ENCODE data around the gene ATP9B. TPM values are rescaled to one million over a fixed set of nuclear protein-coding genes. Genes with fewer than 3 reads are reported as not detected.

The ATP9B gene
- total RNA-seq, 3 donors from 2014 or later (not counting 1 experiment from before 2014, with no cell fraction given), result 66.0 to 78.9 (median 68.0) TPM

- no peak overlapping the region for H3K4me3 Mint-ChIP-seq
- H3K4me1 Mint-ChIP-seq, result peaks cover 0 to 8% of the 10 kb centered on the region in 2 donors
- H3K27ac Mint-ChIP-seq, result no peak overlapping the region
- H3K27ac ChIP-seq (ENCODE audit: low read length), result no peak overlapping the region
- no peak overlapping the region for H3K4me3 ChIP-seq (ENCODE audit: low read length)
- peaks cover 4% of the 10 kb centered on the region for H3K36me3 ChIP-seq (ENCODE audit: control insufficient read depth, insufficient read depth, low read length)
- intact Hi-C loops (cut with micrococcal nuclease), result no loop called here
- H3K9me3 Mint-ChIP-seq, result no peaks in the 10 kb centered on the region
- H3K36me3 Mint-ChIP-seq, result peaks cover 6% of the 10 kb centered on the region
- WGBS (ENCODE audit: insufficient coverage), result 50% methylated on average over 1 of the region's 2 CpGs
- ATAC-seq (no peak), DNase-seq (no peak)
- H3K27me3 ChIP-seq (ENCODE audit: control insufficient read depth, insufficient read depth, low read length), result no peaks in the 10 kb centered on the region
- H3K27me3 Mint-ChIP-seq (ENCODE audit: low read depth in 2 of 2), result no peaks in the 10 kb centered on the region
- H3K4me1 ChIP-seq (ENCODE audit: control insufficient read depth, insufficient read depth, low read length), result no peaks in the 10 kb centered on the region
- no peaks in the 10 kb centered on the region for H3K9me3 ChIP-seq (ENCODE audit: control insufficient read depth, insufficient read depth, low read length)
- no peak for TF ChIP-seq CTCF (IDR thresholded peaks at IDR 0.05)
Measured at GRCh38 chr18:79121746-79122474, 52.7 kb downstream of the ATP9B start.

GRCh38 chr18:79123948-79124347 is 54.8 kb downstream of the ATP9B start:
- Histone ChIP-seq H3K9me3 (ENCODE audit: control insufficient read depth, insufficient read depth, low read length) (no peaks in the 10 kb centered on the region), H3K27ac (ENCODE audit: low read length) (no peak overlapping the region), H3K36me3 (ENCODE audit: control insufficient read depth, insufficient read depth, low read length) (peaks cover 12% of the 10 kb centered on the region), H3K4me1 (ENCODE audit: control insufficient read depth, insufficient read depth, low read length) (no peaks in the 10 kb centered on the region), H3K27me3 (ENCODE audit: control insufficient read depth, insufficient read depth, low read length) (no peaks in the 10 kb centered on the region), H3K4me3 (ENCODE audit: low read length) (no peak overlapping the region)
- Mint-ChIP-seq H3K27ac (no peak overlapping the region), H3K4me1 (peaks cover 0 to 8% of the 10 kb centered on the region in 2 donors), H3K27me3 (ENCODE audit: low read depth in 2 of 2) (no peaks in the 10 kb centered on the region), H3K36me3 (peaks cover 6% of the 10 kb centered on the region), H3K9me3 (no peaks in the 10 kb centered on the region), H3K4me3 (no peak overlapping the region)
- DNase-seq (no peak), ATAC-seq (no peak)
- intact Hi-C loops (cut with micrococcal nuclease), result no loop called here
- whole genome bisulfite sequencing (ENCODE audit: insufficient coverage), result no CpG with 5 or more reads among the region's 2 CpGs
- TF ChIP-seq CTCF (IDR thresholded peaks at IDR 0.05), result no peak

DNA sequence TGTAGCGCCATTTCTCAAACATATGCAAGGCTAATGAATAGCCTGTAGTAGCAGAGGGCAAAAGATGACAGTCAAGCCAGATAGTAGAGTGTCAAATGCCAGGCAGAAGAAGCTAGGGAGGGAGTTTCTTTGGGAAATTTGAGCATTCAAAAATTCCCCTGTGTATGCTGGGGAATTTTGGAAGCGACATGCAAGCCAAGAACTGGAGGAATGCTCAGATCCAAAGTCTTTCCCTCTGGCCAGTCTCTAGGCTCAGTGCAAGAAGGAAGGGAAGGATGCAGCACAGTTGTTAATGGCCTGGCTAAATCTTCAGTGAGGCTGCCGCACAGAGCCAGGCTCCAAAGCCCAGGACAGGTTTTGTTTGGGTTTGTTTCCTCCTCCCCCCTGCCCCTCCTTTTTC is 59.9 kb downstream of the ATP9B start:
- peaks cover 11% of the 10 kb centered on the region for H3K36me3 ChIP-seq (ENCODE audit: control insufficient read depth, insufficient read depth, low read length)
- H3K27me3 Mint-ChIP-seq (ENCODE audit: low read depth in 2 of 2), result no peaks in the 10 kb centered on the region
- H3K9me3 Mint-ChIP-seq, result no peaks in the 10 kb centered on the region
- WGBS (ENCODE audit: insufficient coverage), result 98% methylated on average over 2 of the region's 3 CpGs
- H3K4me1 Mint-ChIP-seq, result peaks cover 0 to 8% of the 10 kb centered on the region in 2 donors
- no peak overlapping the region for H3K4me3 Mint-ChIP-seq
- ATAC-seq (no peak), DNase-seq (no peak)
- no peak overlapping the region for H3K27ac ChIP-seq (ENCODE audit: low read length)
- intact Hi-C loops (cut with micrococcal nuclease), result no loop called here
- no peak for TF ChIP-seq CTCF (IDR thresholded peaks at IDR 0.05)
- H3K27ac Mint-ChIP-seq, result no peak overlapping the region
- H3K36me3 Mint-ChIP-seq, result no peaks in the 10 kb centered on the region
- H3K4me3 ChIP-seq (ENCODE audit: low read length), result no peak overlapping the region
- H3K9me3 ChIP-seq (ENCODE audit: control insufficient read depth, insufficient read depth, low read length), result no peaks in the 10 kb centered on the region
- H3K4me1 ChIP-seq (ENCODE audit: control insufficient read depth, insufficient read depth, low read length), result no peaks in the 10 kb centered on the region
- no peaks in the 10 kb centered on the region for H3K27me3 ChIP-seq (ENCODE audit: control insufficient read depth, insufficient read depth, low read length)

DNA sequence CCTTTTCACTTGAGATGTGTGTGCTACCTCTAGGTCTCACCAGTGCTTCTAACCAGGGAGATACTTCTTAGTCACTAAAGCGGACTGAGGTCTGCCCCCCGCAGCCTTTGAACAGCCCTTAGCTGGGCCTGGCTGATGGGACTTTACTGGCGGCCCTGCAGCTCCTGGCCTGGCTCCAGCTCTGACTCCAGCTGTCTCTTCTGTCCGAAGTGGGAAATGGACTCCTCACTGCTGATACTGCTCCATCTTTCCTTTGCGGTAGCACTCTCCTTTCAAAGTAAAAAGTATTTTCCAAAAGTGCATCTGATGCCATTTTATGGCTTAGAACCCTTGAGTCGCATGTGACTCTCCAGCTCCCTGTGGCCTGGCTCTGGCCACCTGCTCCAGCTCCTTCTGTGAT is 64.5 kb downstream of the ATP9B start:
- Histone ChIP-seq H3K27ac (ENCODE audit: low read length) (no peak overlapping the region), H3K9me3 (ENCODE audit: control insufficient read depth, insufficient read depth, low read length) (no peaks in the 10 kb centered on the region), H3K4me1 (ENCODE audit: control insufficient read depth, insufficient read depth, low read length) (no peaks in the 10 kb centered on the region), H3K4me3 (ENCODE audit: low read length) (no peak overlapping the region), H3K27me3 (ENCODE audit: control insufficient read depth, insufficient read depth, low read length) (no peaks in the 10 kb centered on the region), H3K36me3 (ENCODE audit: control insufficient read depth, insufficient read depth, low read length) (peaks cover under 1% of the 10 kb centered on the region)
- ATAC-seq (no peak), DNase-seq (no peak)
- peak overlapping the region in 1 of 2 donors; percentile 9 for H3K27ac Mint-ChIP-seq
- no peaks in the 10 kb centered on the region for H3K27me3 Mint-ChIP-seq (ENCODE audit: low read depth in 2 of 2)
- 95% methylated on average over 6 of the region's 6 CpGs for WGBS (ENCODE audit: insufficient coverage)
- H3K9me3 Mint-ChIP-seq, result no peaks in the 10 kb centered on the region
- peaks cover 0 to 17% of the 10 kb centered on the region in 2 donors for H3K4me1 Mint-ChIP-seq
- H3K36me3 Mint-ChIP-seq, result no peaks in the 10 kb centered on the region
- no peak overlapping the region for H3K4me3 Mint-ChIP-seq
- no peak for TF ChIP-seq CTCF (IDR thresholded peaks at IDR 0.05)
- intact Hi-C loops (cut with micrococcal nuclease), result no loop called here

All from natural killer cell (primary cell).